GM23338 (cell line): Measurements from ENCODE around the gene TCTN3. TPM values are rescaled to one million over a fixed set of nuclear protein-coding genes. Genes with fewer than 3 reads are reported as not detected.

Source experiments
- ATAC-seq: fragments of 200-7000 bp; cut with Tn5 transposase; 3 replicates; pipeline ENCODE4 v1.9.1; 2020
- DNase-seq: peaks from one replicate; pipeline ENCODE4 v3.0.0-alpha.2; 2015; ENCODE audit warnings: low spot score
- H2AFZ ChIP-seq: fragments of 200-600 bp; sonication (generic); 2 replicates; pipeline ENCODE4 v1.8.0; 2016; ENCODE audit warnings: antibody characterized with exemption, mild to moderate bottlenecking, moderate library complexity
- H3F3A ChIP-seq: fragments of 200-600 bp; sonication (generic); replicated peaks from 2 replicates; pipeline ENCODE4 v1.8.0; 2017; ENCODE audit warnings: antibody characterized with exemption, mixed run types, low read depth
- H3K27ac ChIP-seq: fragments of 200-600 bp; sonication (generic); 2 replicates; pipeline ENCODE4 v1.6.1; 2016; ENCODE audit warnings: low read depth
- H3K27me3 ChIP-seq: fragments of 200-600 bp; sonication (generic); 2 replicates; pipeline ENCODE4 v1.8.0; 2016; ENCODE audit warnings: mild to moderate bottlenecking, mixed run types, moderate library complexity; ENCODE audit not compliant: insufficient read depth
- H3K36me3 ChIP-seq: fragments of 200-600 bp; sonication (generic); 2 replicates; pipeline ENCODE4 v1.8.0; 2016; ENCODE audit warnings: mild to moderate bottlenecking; ENCODE audit not compliant: insufficient read depth
- H3K4me1 ChIP-seq: fragments of 200-600 bp; sonication (generic); 2 replicates; pipeline ENCODE4 v1.8.0; 2016; ENCODE audit warnings: mild to moderate bottlenecking, moderate library complexity; ENCODE audit not compliant: insufficient read depth
- H3K4me2 ChIP-seq: fragments of 200-600 bp; sonication (generic); 2 replicates; pipeline ENCODE4 v1.7.1; 2017; ENCODE audit warnings: mixed run types
- H3K4me3 ChIP-seq: fragments of 200-600 bp; sonication (generic); 2 replicates; pipeline ENCODE4 v1.6.1; 2016; ENCODE audit warnings: mixed run types
- H3K79me2 ChIP-seq: fragments of 200-600 bp; sonication (generic); replicated peaks from 2 replicates; pipeline ENCODE4 v1.8.0; 2017; ENCODE audit warnings: mild to moderate bottlenecking; ENCODE audit not compliant: insufficient read depth
- H3K9me2 ChIP-seq: fragments of 200-600 bp; sonication (generic); 2 replicates; pipeline ENCODE4 v1.8.0; 2017; ENCODE audit not compliant: insufficient read depth
- H4K20me1 ChIP-seq: fragments of 200-600 bp; sonication (generic); replicated peaks from 2 replicates; pipeline ENCODE4 v1.8.0; 2017; ENCODE audit warnings: mild to moderate bottlenecking; ENCODE audit not compliant: insufficient read depth
- H3K27ac Mint-ChIP-seq: 2 replicates; pipeline ENCODE4 v1.8.0; 2020; ENCODE audit warnings: inconsistent platforms, mild to moderate bottlenecking, moderate library complexity, mixed read lengths
- H3K27me3 Mint-ChIP-seq: 3 replicates; pipeline ENCODE4 v1.8.0; 2022; ENCODE audit warnings: low read depth, mild to moderate bottlenecking, moderate library complexity, mixed read lengths, inconsistent platforms; ENCODE audit not compliant: insufficient read depth, poor library complexity
- H3K36me3 Mint-ChIP-seq: 3 replicates; pipeline ENCODE4 v1.8.0; 2021; ENCODE audit warnings: low read depth, mild to moderate bottlenecking, inconsistent platforms, moderate library complexity, mixed read lengths
- H3K4me1 Mint-ChIP-seq: 3 replicates; pipeline ENCODE4 v1.8.0; 2020; ENCODE audit warnings: mild to moderate bottlenecking, inconsistent platforms, mixed read lengths
- H3K4me3 Mint-ChIP-seq: 3 replicates; pipeline ENCODE4 v1.8.0; 2021; ENCODE audit warnings: moderate library complexity, mild to moderate bottlenecking, inconsistent platforms, mixed read lengths
- H3K9me3 Mint-ChIP-seq: 3 replicates; pipeline ENCODE4 v1.8.0; 2020; ENCODE audit warnings: moderate library complexity, mild to moderate bottlenecking, inconsistent platforms, mixed read lengths
- CREB1 ChIP-seq: fragments of 250-450 bp; sonication (Bioruptor Pico); IDR thresholded peaks from 2 replicates; pipeline ENCODE4 v1.5.0; 2020; ENCODE audit warnings: low read depth, mild to moderate bottlenecking, moderate library complexity
- ETS1 ChIP-seq: IDR thresholded peaks from 2 replicates; pipeline ENCODE4 v1.6.1; 2016; ENCODE audit warnings: antibody characterized with exemption
- EZH2 ChIP-seq: fragments of 200-600 bp; sonication (generic); IDR thresholded peaks from one replicate; pipeline ENCODE4 v1.8.0; 2017; ENCODE audit warnings: antibody characterized with exemption, mild to moderate bottlenecking, low read depth; ENCODE audit not compliant: unreplicated experiment
- NANOG ChIP-seq: IDR thresholded peaks from 2 replicates; pipeline ENCODE4 v1.6.1; 2016; ENCODE audit warnings: antibody characterized with exemption, borderline replicate concordance
- ZNF114 ChIP-seq: fragments of 250-450 bp; sonication (Bioruptor Pico); IDR thresholded peaks from 2 replicates; pipeline ENCODE4 v1.5.0; 2020; ENCODE audit warnings: mild to moderate bottlenecking, moderate library complexity
- ZNF462 ChIP-seq: fragments of 250-450 bp; sonication (Bioruptor Pico); IDR thresholded peaks from 2 replicates; pipeline ENCODE4 v1.5.0; 2020; ENCODE audit warnings: mild to moderate bottlenecking, moderate library complexity
- polyA plus RNA-seq: library from polyadenylated mRNA; unstranded; fragments of >200 nt; fragmentation: Nextera tagmentation; extraction: Ambion mirVana; gene quantifications from 2 replicates; pipeline ENCODE4 v1.2.1, GENCODE V29; 2016
- total RNA-seq: library from RNA; depleted of rRNA; stranded (reverse); fragments of >200 nt; shearing (Covaris generic); gene quantifications from 2 replicates; pipeline ENCODE4 v1.2.3, GENCODE V29; 2014

The TCTN3 gene
- total and polyA plus RNA-seq, 2 experiments from 2014 or later = 29.7 to 32.4 TPM

- H3K4me3 ChIP-seq = no peak overlapping the region
Measured at GRCh38 chr10:95706990-95707389, 13.3 kb upstream of the TCTN3 start.

More at GRCh38 chr10:95706990-95707389, 13.3 kb upstream of the TCTN3 start:
- Mint-ChIP-seq H3K27me3 (no peaks in the 10 kb centered on the region), H3K27ac (no peak overlapping the region), H3K4me1 (no peaks in the 10 kb centered on the region), H3K4me3 (no peak overlapping the region), H3K9me3 (peaks cover 15% of the 10 kb centered on the region; the same call in 2 of the 3 replicates), H3K36me3 (0 out of 3 replicates have a peak, but pooled peaks cover 5% of the 10 kb centered on the region)
- Histone ChIP-seq H3F3A (no peaks in the 10 kb centered on the region), H3K27ac (no peak overlapping the region), H3K36me3 (no peaks in the 10 kb centered on the region), H2AFZ (no peak overlapping the region), H4K20me1 (no peaks in the 10 kb centered on the region), H3K4me2 (no peak overlapping the region), H3K79me2 (no peaks in the 10 kb centered on the region), H3K27me3 (no peaks in the 10 kb centered on the region), H3K4me1 (no peaks in the 10 kb centered on the region), H3K9me2 (no peaks in the 10 kb centered on the region)
- ATAC-seq (no peak), DNase-seq (no peak)
- TF ChIP-seq ZNF462 (no peak), NANOG (no peak), ETS1 (no peak), CREB1 (no peak), EZH2 (no peak), ZNF114 (no peak)
